ENCODE data around the gene CCDC91. TPM values are rescaled to one million over a fixed set of nuclear protein-coding genes. Genes with fewer than 3 reads are reported as not detected.

CCDC91 gene
- total RNA-seq, 2 experiments from 2014 or later, result 23.1 to 24.6 TPM

DNA sequence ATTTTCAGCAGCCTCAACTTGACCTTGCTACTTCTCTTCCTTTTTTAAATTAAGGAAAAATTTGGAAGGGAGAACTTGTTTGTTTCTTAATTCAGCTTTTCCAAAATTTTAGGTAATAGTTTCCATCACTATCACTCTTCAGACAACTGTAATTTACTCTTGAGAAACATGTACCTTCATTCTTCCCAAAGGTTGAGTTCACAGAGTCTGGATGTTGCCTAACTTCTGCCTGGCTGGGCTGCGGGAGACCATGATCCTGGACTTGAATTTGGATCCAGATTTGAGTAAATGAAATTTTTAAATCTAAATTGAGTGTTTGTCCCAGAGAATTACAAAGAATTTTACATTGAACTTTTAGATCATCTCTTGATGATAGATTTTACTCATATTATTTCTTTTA is 193.1 kb downstream of the CCDC91 start:
- no peak for DNase-seq
- H3K36me3 Mint-ChIP-seq (ENCODE audit: low read depth), result peaks cover 12% of the 10 kb centered on the region
- H3K9me3 Mint-ChIP-seq, result peaks cover 2% of the 10 kb centered on the region
- H3K27me3 Mint-ChIP-seq, result no peaks in the 10 kb centered on the region
- H3K4me1 Mint-ChIP-seq, result peaks cover 3% of the 10 kb centered on the region
- POLR2A ChIA-PET, result no interaction called here
- H3K27ac Mint-ChIP-seq, result no peak overlapping the region
- H3K4me3 Mint-ChIP-seq, result no peak overlapping the region
- CTCF ChIA-PET, result no interaction called here

DNA sequence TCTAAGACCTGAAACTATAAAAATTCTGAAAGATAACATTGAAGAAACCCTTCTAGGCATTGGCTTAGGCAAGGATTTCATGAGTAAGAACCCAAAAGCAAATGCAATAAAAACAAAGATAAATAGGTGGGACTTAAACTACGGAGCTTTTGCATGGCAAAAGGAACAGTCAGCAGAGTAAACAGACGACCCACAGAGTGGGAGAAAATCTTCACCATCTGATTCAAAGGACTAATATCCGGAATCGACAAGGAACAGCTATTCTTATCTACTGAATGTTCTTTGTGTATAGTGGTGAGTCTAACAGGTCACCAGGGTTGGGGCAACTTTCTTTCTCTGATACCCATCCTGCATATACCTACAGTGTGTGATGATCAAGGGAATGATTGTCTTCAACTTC is 198.6 kb downstream of the CCDC91 start:
- no peak for DNase-seq
- CTCF ChIA-PET, result no interaction called here
- Mint-ChIP-seq H3K4me1 (no peaks in the 10 kb centered on the region), H3K4me3 (no peak overlapping the region), H3K27ac (no peak overlapping the region), H3K9me3 (no peaks in the 10 kb centered on the region), H3K36me3 (ENCODE audit: low read depth) (peaks cover 12% of the 10 kb centered on the region), H3K27me3 (no peaks in the 10 kb centered on the region)
- POLR2A ChIA-PET, result no interaction called here

DNA sequence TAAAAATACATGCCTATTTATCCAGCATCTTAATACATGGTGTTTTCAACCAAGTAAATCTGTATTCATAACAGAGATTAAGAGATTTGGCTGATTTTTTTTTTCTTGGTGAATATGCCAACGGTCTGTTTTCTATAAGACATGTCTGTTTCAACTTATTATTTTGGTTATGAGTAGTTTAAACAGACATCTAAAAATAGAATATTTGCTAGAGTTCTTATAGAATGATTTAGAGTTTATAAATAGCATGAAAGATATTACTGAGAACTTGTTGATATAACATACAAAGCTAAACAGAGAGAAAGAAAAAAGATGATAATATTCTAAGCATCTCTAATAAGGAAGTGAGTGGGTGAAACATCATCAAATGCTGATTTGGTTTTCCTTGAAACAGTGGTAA is 199.9 kb downstream of the CCDC91 start:
- Mint-ChIP-seq H3K27ac (no peak overlapping the region), H3K4me1 (no peaks in the 10 kb centered on the region), H3K36me3 (ENCODE audit: low read depth) (peaks cover 18% of the 10 kb centered on the region), H3K9me3 (no peaks in the 10 kb centered on the region), H3K27me3 (no peaks in the 10 kb centered on the region), H3K4me3 (no peak overlapping the region)
- ChIA-PET CTCF (no interaction called here), POLR2A (no interaction called here)
- DNase-seq, result no peak

DNA sequence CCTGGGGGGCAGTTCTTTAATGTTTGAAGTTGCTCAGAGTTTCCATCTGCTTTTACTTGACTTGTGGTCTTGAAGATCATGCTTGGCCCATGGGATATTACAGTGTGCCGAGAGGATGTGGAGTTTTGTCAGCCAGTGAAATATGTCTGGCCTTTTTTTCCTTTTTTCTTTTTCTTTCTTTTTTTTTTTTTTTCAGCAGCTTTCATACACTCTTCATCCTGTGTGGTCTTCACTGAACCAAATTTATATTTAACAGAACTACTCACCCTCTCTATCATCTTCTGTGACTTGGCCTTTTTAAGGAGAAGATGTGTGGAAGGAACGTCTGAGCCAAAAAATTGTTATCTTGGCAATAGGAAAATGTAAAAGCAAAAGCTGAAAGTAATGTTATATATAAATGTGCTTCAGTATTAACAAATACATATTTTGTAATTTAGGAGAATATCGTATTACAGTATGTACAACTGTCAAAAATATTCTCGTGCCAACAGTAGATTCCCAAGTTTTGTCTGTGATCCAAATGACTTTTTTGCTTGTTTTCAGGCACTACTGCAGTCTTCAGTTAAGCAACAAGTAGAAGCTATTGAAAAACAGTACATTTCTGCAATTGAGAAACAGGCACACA is 200.6 kb downstream of the CCDC91 start:
- no peaks in the 10 kb centered on the region for H3K27me3 Mint-ChIP-seq
- H3K9me3 Mint-ChIP-seq, result no peaks in the 10 kb centered on the region
- DNase-seq, result no peak
- CTCF ChIA-PET, result no interaction called here
- H3K4me3 Mint-ChIP-seq, result no peak overlapping the region
- POLR2A ChIA-PET, result no interaction called here
- no peak overlapping the region for H3K27ac Mint-ChIP-seq
- H3K36me3 Mint-ChIP-seq (ENCODE audit: low read depth), result peaks cover 20% of the 10 kb centered on the region
- no peaks in the 10 kb centered on the region for H3K4me1 Mint-ChIP-seq

DNA sequence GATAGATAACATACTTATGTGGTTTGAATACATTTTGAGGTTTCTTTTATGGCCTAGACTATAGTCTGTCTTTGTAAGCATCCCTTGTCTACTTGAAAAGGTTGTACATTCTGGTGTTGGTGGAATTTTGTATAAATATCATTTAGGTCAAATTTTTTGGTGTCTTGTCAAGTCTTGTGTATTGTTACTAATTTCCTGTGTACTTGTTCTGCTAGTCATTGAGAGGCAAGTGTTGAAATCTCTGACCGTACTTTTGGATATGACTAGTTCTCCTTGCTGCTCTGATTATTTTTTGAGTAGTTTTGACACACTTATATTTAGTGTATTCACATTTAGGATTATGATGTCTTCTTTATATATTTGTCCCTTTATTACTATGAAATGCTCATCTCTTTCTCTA is 219.6 kb downstream of the CCDC91 start:
- no peak for DNase-seq
- H3K36me3 Mint-ChIP-seq (ENCODE audit: low read depth), result no peaks in the 10 kb centered on the region
- no peak overlapping the region for H3K27ac Mint-ChIP-seq
- H3K4me3 Mint-ChIP-seq, result no peak overlapping the region
- POLR2A ChIA-PET, result no interaction called here
- H3K9me3 Mint-ChIP-seq, result peaks cover 4% of the 10 kb centered on the region
- H3K27me3 Mint-ChIP-seq, result no peaks in the 10 kb centered on the region
- CTCF ChIA-PET, result no interaction called here
- H3K4me1 Mint-ChIP-seq, result no peaks in the 10 kb centered on the region

DNA sequence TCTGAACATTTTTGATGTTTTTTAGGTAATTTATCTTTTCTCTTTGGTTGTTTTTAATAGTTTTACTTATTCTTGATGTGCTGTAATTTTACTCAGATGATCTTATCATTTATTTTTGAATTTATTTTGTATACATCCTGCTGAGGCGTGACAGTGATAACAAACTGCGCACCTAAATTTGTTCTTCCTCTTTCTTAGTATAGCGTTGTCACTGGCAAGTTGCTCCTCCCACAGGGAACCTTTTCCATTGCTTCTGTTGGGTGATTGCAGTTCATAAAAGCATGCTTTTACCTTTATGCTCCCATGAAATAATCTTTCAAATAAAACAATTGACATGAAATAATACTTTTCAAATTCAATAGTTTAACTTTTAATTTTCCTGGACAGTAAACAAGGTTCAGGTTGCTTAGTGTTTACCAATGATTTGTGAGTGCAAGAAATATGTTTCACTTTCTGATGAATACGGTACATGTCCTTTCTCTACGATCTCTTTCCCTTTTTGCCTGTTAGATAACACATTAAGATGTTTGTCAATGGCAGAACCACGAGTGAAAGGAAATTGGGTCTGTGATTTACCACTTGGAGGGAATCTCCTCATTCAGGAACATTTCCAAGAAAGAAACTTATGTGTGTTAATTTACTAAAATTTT is 223.3 kb downstream of the CCDC91 start:
- no peak for DNase-seq
- ChIA-PET POLR2A (no interaction called here), CTCF (no interaction called here)
- no peak overlapping the region for H3K4me3 Mint-ChIP-seq
- no peaks in the 10 kb centered on the region for H3K36me3 Mint-ChIP-seq (ENCODE audit: low read depth)
- peaks cover 4% of the 10 kb centered on the region for H3K9me3 Mint-ChIP-seq
- no peaks in the 10 kb centered on the region for H3K27me3 Mint-ChIP-seq
- H3K27ac Mint-ChIP-seq, result no peak overlapping the region
- H3K4me1 Mint-ChIP-seq, result no peaks in the 10 kb centered on the region

DNA sequence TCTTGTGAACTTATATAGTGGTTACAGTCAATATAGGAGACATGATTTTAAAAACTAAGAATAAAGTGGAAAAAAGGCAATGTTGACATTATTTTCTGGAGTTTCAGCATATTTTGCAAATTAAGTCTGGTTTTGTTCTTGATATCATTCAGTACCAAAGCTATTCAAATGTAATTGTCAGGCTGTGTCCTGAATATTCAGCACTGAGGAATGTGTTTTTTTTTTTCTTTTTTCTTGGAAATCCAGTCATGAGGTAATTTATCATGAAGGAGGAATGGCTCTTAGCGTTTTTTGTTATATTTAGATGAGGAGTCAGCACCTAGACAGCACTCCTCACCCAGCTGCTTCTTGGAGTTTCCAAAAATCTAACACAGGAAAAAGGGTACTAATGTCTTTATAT is 225.5 kb downstream of the CCDC91 start:
- H3K36me3 Mint-ChIP-seq (ENCODE audit: low read depth), result no peaks in the 10 kb centered on the region
- H3K4me1 Mint-ChIP-seq, result no peaks in the 10 kb centered on the region
- H3K9me3 Mint-ChIP-seq, result peaks cover 4% of the 10 kb centered on the region
- no peak overlapping the region for H3K4me3 Mint-ChIP-seq
- no peak for DNase-seq
- ChIA-PET CTCF (no interaction called here), POLR2A (no interaction called here)
- no peak overlapping the region for H3K27ac Mint-ChIP-seq
- H3K27me3 Mint-ChIP-seq, result no peaks in the 10 kb centered on the region

DNA sequence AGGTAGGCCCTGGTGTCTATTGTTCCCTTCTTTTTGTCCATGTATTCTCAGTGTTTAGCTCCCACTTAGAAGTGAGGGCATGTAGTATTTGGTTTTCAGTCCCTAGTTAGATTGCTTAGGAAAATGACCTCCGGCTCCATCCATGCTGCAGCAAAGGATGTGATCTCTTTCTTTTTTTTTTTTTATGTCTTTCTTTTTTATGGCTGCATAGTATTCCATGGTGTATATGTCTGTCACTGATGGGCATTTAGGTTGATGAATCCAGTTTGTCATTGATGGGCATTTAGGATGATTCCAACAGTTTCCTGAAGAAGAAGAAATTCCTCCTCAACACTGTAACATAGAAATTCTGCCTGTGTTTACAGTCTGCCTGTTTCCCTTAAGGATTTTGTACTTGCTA is 231.1 kb downstream of the CCDC91 start:
- Mint-ChIP-seq H3K4me3 (no peak overlapping the region), H3K27ac (no peak overlapping the region), H3K4me1 (no peaks in the 10 kb centered on the region), H3K9me3 (no peaks in the 10 kb centered on the region), H3K36me3 (ENCODE audit: low read depth) (no peaks in the 10 kb centered on the region), H3K27me3 (no peaks in the 10 kb centered on the region)
- no peak for DNase-seq
- ChIA-PET POLR2A (no interaction called here), CTCF (no interaction called here)

DNA sequence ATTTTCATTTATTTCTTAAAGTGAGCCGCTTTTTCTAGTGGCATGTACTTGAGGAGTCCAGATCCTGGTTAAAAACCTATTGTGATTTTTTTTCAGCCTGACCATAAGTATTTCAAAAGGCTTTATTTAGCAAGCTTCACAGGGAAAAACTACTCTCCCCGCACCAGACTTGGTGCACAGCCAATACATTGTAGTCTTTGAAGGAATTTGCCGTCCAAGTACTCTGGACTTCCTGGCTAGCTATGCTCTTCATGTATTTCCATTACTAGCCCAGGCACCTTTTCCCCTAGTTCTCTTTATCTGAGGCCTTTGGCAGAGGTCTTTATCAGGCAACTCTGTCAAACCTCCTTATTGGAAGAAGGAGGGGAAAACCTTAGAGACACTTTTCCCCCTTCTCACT is 234.7 kb downstream of the CCDC91 start:
- CTCF ChIA-PET, result no interaction called here
- no peak overlapping the region for H3K27ac Mint-ChIP-seq
- no peaks in the 10 kb centered on the region for H3K36me3 Mint-ChIP-seq (ENCODE audit: low read depth)
- H3K4me1 Mint-ChIP-seq, result no peaks in the 10 kb centered on the region
- POLR2A ChIA-PET, result no interaction called here
- H3K4me3 Mint-ChIP-seq, result no peak overlapping the region
- no peaks in the 10 kb centered on the region for H3K9me3 Mint-ChIP-seq
- no peaks in the 10 kb centered on the region for H3K27me3 Mint-ChIP-seq
- DNase-seq, result no peak

DNA sequence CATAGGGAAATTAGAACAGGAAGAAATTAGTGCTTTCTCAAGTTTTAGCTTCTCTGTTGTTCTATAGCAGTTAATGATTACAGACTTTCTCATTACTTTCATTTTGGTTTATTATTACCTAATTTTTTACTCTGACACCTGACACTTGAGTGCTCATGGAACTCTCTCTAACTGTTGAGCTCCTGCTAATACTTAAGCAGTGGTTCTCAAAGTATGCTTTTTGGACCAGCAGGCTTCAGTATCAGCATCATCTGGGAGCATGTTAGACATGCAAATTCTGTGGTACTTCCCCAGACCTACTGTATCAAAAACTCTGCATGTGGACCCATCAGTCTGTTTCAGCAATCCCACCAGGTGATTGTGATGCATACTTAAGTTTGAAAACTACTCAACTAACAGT is 235.3 kb downstream of the CCDC91 start:
- no peak overlapping the region for H3K4me3 Mint-ChIP-seq

DNA sequence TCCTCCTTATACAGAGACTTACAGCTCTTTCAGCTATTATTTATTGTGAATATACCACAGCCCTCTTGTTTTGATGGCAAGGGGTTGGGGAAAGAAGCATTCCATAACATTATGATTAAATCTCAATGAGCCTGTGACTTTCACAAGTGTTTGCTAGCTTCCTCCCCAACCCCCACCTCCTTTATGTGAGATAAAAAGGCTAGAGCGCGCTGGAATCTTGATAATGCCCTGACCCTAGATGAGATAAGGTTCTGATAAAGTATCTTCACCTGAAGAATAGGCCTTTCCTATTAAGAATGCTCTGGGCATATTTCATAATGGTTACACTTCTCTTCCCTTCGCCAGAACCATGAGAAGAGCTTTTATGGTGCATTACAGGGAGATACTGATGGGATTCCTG is 236.8 kb downstream of the CCDC91 start:
- Mint-ChIP-seq H3K4me3 (no peak overlapping the region), H3K27ac (no peak overlapping the region), H3K36me3 (ENCODE audit: low read depth) (no peaks in the 10 kb centered on the region), H3K9me3 (no peaks in the 10 kb centered on the region), H3K27me3 (no peaks in the 10 kb centered on the region), H3K4me1 (no peaks in the 10 kb centered on the region)
- CTCF ChIA-PET, result no interaction called here
- DNase-seq, result no peak
- POLR2A ChIA-PET, result no interaction called here

More for the DNA sequence above, 235.3 kb downstream of the CCDC91 start:
- Mint-ChIP-seq H3K9me3 (no peaks in the 10 kb centered on the region), H3K4me1 (no peaks in the 10 kb centered on the region), H3K27me3 (no peaks in the 10 kb centered on the region), H3K36me3 (ENCODE audit: low read depth) (no peaks in the 10 kb centered on the region), H3K27ac (no peak overlapping the region)
- no peak for DNase-seq
- POLR2A ChIA-PET, result no interaction called here
- CTCF ChIA-PET, result no interaction called here

DNA sequence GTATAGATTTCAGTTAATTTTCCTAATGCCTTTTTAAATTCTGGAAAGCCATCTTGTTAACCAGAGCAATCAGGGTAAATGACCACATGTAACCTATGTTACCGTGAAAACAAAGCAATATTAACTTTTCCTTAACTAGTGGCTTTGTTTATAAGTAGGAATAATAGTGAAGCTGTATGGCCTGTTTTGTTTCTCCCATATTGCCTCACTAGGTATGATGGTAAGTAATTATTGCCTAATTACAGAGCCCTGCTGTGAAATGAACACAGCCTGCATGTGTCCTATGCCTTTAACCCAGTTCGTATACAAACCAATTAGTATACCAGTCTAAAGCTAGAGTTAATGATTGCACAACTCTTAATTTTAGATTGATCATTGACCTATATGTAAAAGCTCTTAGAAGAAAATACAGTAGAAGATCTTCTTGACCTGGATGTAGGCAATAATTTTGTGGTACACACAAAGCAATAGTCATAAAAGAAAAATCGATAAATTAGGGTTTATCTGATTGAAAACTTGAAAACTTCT is 249.9 kb downstream of the CCDC91 start:
- no peak overlapping the region for H3K27ac Mint-ChIP-seq
- no peaks in the 10 kb centered on the region for H3K4me1 Mint-ChIP-seq
- CTCF ChIA-PET, result no interaction called here
- no peak for DNase-seq
- no peaks in the 10 kb centered on the region for H3K36me3 Mint-ChIP-seq (ENCODE audit: low read depth)
- POLR2A ChIA-PET, result no interaction called here
- H3K9me3 Mint-ChIP-seq, result no peaks in the 10 kb centered on the region
- H3K27me3 Mint-ChIP-seq, result no peaks in the 10 kb centered on the region
- no peak overlapping the region for H3K4me3 Mint-ChIP-seq

DNA sequence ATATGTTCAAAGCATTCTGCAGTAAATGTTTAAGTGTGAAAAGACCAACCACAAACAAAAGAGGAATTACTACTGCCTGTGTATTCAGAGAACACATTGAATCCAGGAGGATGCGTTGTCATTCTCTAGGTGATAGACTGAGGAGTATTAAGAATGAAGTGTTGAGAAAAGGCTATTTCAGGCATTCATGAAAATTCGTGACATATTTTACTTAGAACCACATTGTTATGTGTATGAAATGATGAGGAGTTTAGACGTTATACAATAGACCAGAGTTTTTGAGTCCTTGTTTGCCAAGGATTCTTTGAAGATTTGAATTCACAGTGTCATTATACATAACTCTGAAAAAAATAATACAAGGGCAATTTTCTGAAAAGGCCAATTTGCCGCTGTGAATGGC is 251.8 kb downstream of the CCDC91 start:
- H3K27ac Mint-ChIP-seq, result no peak overlapping the region
- H3K27me3 Mint-ChIP-seq, result no peaks in the 10 kb centered on the region

DNA sequence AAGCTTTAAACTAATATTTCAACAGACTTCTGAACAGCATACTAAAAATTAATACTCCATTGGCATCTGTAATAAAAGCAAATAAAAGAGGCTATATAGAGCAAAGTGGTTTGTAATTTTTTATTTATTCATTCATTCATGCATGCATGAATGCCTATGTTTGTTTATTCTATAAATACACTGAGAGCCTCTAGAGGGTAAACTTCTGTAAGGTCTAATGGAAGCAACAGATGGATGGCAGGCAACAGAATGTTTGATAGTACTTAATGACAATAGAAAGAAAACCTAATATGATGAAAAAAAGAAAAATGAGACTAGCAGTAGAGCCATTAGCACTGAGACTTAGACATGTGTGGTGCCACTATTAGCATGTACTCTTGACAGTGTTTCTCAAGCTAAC is 253.1 kb downstream of the CCDC91 start:
- Mint-ChIP-seq H3K27me3 (no peaks in the 10 kb centered on the region), H3K4me1 (no peaks in the 10 kb centered on the region), H3K9me3 (no peaks in the 10 kb centered on the region), H3K36me3 (ENCODE audit: low read depth) (no peaks in the 10 kb centered on the region), H3K4me3 (no peak overlapping the region), H3K27ac (no peak overlapping the region)
- DNase-seq, result no peak
- ChIA-PET POLR2A (no interaction called here), CTCF (no interaction called here)

More for the DNA sequence above, 251.8 kb downstream of the CCDC91 start:
- ChIA-PET CTCF (no interaction called here), POLR2A (no interaction called here)
- H3K9me3 Mint-ChIP-seq, result no peaks in the 10 kb centered on the region
- no peak for DNase-seq
- H3K4me1 Mint-ChIP-seq, result no peaks in the 10 kb centered on the region
- H3K4me3 Mint-ChIP-seq, result no peak overlapping the region
- H3K36me3 Mint-ChIP-seq (ENCODE audit: low read depth), result no peaks in the 10 kb centered on the region
